AG10803 (cell line): ENCODE results near the gene DLX6.

Source experiments
- DNase-seq: peaks from one replicate; pipeline ENCODE4 v3.0.0; 2010; ENCODE audit warnings: low read depth
- H3K4me3 ChIP-seq: 2 replicates; pipeline ENCODE4 v1.5.1; 2011; ENCODE audit warnings: mild to moderate bottlenecking, low read length, control low read depth
- TF ChIP-seq, protein P1 (sequence below): conservative IDR thresholded peaks from 2 replicates; pipeline ENCODE4 v1.5.1; 2011; ENCODE audit warnings: mild to moderate bottlenecking, low read length, control low read depth, inconsistent platforms

The DLX6 gene

DNA sequence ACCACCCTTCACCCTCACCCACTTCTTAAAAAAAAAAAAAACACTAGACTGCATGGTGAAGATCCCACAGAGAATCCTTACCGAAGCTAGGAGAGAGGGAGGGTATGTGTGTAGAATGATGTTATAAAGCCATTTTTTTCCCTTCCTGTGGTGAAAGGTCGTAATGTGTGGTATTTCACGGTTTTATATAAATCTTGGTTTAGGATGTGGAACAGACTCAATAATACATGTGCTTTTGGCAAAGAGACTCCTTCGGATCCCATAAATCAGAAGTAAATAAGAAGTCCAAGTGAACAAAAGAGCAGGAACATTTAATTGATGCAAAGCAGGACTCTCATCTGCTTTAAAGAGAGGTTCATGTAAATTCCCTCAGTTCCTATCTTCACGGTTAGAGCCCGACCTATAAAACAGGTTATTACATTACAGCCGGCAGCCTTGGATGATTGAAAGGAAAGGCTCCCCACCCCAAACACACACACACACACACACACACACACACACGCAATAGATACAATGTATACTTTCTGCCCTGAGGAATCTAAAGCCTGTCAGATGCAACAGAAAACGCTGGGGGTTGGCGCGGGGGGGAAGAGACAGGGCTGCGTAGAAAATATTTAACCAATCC, 10.5 kb downstream of the DLX6 start:
- no peak overlapping the region for H3K4me3 ChIP-seq
- TF ChIP-seq, protein P1, sequence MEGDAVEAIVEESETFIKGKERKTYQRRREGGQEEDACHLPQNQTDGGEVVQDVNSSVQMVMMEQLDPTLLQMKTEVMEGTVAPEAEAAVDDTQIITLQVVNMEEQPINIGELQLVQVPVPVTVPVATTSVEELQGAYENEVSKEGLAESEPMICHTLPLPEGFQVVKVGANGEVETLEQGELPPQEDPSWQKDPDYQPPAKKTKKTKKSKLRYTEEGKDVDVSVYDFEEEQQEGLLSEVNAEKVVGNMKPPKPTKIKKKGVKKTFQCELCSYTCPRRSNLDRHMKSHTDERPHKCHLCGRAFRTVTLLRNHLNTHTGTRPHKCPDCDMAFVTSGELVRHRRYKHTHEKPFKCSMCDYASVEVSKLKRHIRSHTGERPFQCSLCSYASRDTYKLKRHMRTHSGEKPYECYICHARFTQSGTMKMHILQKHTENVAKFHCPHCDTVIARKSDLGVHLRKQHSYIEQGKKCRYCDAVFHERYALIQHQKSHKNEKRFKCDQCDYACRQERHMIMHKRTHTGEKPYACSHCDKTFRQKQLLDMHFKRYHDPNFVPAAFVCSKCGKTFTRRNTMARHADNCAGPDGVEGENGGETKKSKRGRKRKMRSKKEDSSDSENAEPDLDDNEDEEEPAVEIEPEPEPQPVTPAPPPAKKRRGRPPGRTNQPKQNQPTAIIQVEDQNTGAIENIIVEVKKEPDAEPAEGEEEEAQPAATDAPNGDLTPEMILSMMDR = no peak
- no peak for DNase-seq

DNA sequence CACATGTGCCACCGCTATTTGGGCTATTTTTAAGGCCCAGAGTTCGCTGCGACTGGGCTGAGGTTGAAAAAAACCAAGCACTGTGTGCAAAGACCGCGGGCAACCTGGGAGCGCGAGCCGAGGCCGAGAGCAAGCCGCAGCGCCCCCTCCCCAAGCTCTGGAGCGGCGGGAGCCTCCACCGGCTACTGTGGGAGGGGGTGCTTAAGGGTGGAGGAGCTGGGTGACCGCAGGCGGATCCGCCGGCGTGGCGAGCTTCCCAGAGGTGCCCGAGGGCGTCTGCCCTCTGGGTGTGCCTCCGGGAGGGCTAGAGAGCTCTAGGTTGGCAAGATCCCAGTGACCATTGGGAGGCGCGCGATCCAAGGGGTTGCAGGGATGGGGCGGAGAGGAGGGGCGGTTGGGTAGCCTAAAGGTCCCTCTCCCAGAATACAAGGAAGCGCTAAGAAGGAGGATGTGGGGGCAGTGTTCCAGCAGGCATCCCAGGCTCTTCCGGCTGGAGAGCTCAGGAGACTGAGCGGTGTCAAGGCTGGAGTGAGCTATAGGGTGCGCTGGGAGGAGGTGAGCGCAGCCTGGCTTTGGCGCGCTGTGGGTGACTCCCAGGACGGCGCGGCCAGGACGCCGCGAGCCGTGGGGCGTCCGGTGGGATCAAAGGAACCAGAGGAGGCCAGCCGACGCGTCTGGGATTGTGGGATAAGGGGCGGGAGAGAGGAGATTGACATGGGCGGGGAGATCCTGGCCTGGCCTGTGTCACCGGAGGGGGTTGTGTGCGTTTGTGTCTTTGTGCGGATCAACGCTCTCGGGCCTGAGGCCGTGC, 11.2 kb downstream of the DLX6 start:
- no peak for DNase-seq
- TF ChIP-seq, protein P1 = no peak
- no peak overlapping the region for H3K4me3 ChIP-seq

DNA sequence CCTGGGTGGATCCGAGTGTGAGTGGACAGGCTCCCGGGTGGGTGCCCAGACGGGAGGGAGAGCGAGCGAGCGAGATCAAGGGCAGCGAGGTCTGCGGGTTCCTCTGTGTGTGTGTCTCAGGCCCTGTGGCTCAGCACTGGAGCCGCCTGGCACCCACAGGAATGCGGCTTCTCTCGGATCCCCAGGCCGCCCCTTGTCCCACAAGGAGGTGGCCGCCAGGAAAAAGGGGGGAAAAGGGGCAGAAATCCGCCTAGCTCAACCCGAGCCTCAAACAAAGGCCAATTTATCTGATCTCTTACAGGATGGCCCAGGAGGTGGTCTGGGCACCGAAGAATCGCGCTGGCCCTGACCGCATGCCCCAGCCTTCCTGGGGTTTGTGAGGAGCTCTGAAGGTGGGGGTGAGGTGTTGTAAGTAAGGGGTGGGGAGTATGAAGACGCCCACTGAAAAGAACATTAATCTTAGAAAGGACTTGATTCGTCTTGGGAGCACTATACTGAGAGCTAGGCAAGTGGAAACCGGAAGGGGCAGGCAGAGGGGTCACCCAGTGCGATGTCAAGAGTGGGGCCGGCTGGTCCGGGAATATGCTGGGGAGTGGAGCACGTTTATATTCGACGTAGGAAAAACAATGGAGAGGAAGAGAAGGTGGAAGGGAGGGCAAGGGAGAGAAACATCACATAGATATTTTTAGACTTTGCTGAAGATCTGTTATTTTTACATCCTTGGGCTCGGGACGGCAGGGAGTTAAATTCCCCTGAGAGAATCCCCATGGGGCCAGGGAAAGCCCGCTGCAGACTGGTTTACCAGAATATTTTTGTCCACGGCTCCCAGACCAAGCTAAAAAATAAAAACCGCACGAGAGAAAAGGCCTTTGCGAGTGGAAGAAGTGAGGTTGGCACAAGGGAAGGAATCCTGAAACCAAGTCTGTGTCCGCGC, 12.1 kb downstream of the DLX6 start:
- DNase-seq = no peak
- H3K4me3 ChIP-seq = no peak overlapping the region
- TF ChIP-seq, protein P1 = no peak

DNA sequence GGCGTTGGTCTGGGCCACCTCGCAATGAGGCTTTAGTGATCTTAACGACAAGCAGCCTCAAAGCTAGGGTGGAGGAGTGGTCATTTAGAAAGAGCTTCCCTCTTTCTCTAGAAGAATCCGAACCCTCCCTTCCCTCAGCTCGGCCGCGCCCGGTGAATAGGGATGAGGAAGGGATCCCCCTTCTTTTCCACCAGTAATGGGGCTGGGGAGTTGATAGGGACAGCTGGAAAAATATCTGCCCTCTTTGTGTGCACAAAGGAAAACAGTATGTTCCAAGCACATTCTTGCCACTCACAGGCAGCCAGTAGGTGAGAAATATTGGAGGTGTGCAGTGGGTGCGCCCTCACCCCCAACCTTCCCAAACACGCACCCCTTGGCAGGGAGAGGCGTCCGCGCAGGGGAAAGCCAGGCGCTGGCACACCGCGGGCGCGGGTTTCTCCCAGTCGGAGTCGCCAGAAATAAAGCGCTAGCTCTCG, 12.8 kb downstream of the DLX6 start:
- no peak for DNase-seq
- H3K4me3 ChIP-seq = no peak overlapping the region
- TF ChIP-seq, protein P1 = no peak

DNA sequence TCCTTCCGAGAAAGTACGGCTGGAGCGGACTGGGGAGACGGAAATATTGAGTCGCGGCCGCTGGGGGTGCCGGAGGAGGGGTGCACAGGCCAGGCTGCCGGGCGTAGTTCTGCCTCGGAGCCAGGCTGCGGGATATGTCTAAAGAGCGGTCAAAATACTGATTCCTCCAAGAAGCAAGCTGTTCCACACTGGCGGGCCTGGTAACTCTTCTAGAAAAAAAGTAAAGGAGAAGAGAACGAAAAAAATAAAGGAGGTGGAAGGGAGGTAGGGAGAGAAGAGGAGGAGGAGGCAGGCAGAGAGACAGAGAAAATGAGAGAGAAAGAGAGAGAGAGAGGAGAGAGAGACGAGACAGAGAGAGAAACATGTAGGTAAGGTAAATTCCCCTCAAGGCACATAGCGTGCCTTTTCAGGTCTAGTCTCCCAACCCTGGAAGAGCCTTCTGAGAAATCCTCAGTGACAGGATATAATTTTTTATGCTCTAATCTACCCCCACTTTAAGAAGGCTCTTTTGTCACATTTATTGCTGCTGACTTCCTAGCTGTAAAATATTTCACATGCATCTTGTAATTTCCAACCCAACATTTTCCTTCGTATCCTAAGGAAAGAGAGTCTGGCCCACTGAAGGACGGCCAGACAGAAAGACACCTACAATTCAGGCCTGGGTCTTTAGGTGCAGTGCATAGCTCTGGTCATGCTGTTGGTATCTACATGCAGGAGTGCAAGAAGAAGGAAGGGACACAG, 13.6 kb downstream of the DLX6 start:
- DNase-seq = no peak
- TF ChIP-seq, protein P1 = no peak
- H3K4me3 ChIP-seq = no peak overlapping the region

DNA sequence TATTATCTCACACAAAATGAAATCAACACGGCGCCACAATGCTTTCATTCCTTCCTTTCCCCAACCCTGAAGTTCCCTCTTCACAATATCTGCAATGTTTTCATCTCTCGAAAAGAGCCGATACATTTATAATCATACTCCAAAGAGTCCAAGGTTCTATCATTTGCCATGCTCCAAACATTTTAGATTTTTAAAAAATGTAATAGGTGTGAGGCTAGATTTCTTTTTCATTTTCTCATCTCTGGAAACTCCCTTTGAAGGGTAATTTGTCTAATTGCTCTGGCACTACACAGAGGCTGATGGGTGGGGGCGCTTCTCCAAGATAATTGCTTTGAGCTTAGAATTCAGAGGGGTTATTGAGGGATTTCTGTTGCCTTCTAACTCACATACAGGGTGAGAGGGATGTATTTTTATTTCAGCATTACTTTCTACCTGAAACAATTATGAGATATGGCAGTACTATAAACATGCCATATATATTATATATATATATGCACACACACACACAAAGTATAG, 14.4 kb downstream of the DLX6 start:
- TF ChIP-seq, protein P1 = no peak
- H3K4me3 ChIP-seq = no peak overlapping the region
- DNase-seq = no peak
